Endothelial cell of umbilical vein (primary cell): ENCODE data around the gene DCLK3. TPM values are rescaled to one million over a fixed set of nuclear protein-coding genes. Genes with fewer than 3 reads are reported as not detected.

Experiments used
- BruUV-seq: library from RNA; stranded (reverse); fragments of 400-500 nt; replicated peaks from 2 replicates; lab custom pipeline; 2021; lab: Mats Ljungman, UMichigan
- CTCF ChIA-PET: fragments of 300-600, 350-600 bp; sonication (Branson Sonifier 250); formaldehyde crosslinking; loops from one replicate; lab custom pipeline; 2021; ENCODE audit warnings: antibody characterized with exemption, inconsistent platforms; lab: Charles Lee
- POLR2A ChIA-PET: fragments of 300-600, 350-600 bp; sonication (Branson Sonifier 250); formaldehyde crosslinking; loops from one replicate; lab custom pipeline; 2021; ENCODE audit warnings: antibody characterized with exemption, inconsistent platforms; lab: Charles Lee
- DNase-seq: peaks from one replicate; pipeline ENCODE4 v3.0.0-alpha.2; 2011; ENCODE audit warnings: low read depth, low spot score
- FAIRE-seq: peaks from 2 replicates; lab custom pipeline; 2011; peaks lifted over from hg19 to GRCh38; lab: Jason Lieb, UNC
- H2AFZ ChIP-seq: 2 replicates; pipeline ENCODE4 v1.6.0; 2012; ENCODE audit warnings: low read depth, low read length, control low read depth, inconsistent platforms
- H3K27ac ChIP-seq: 2 replicates; pipeline ENCODE4 v1.5.1; 2011; ENCODE audit warnings: low read depth, mild to moderate bottlenecking, control low read depth, low read length, moderate library complexity; ENCODE audit not compliant: insufficient read depth
- H3K27me3 ChIP-seq, 2 experiments: 2 replicates each; pipeline versions ENCODE4 v1.6.0 to v1.6.1; 2011; ENCODE audit warnings: low read length in 2 of 2, mixed read lengths in 1 of 2; ENCODE audit not compliant: control insufficient read depth in 2 of 2, insufficient read depth in 2 of 2
- H3K36me3 ChIP-seq, 2 experiments: 2 replicates in 1 of 2; 3 replicates in 1 of 2; pipeline ENCODE4 v1.5.1; 2011; ENCODE audit warnings: low read length in 2 of 2, mild to moderate bottlenecking in 1 of 2, moderate library complexity in 1 of 2; ENCODE audit not compliant: control insufficient read depth in 2 of 2, insufficient read depth in 2 of 2; ENCODE audit errors: extremely low read depth in 1 of 2
- H3K4me1 ChIP-seq: 3 replicates; pipeline ENCODE4 v1.5.1; 2011; ENCODE audit warnings: mild to moderate bottlenecking, low read length; ENCODE audit not compliant: control insufficient read depth, insufficient read depth; ENCODE audit errors: extremely low read depth
- H3K4me2 ChIP-seq: 2 replicates; pipeline ENCODE4 v1.6.1; 2011; ENCODE audit warnings: low read length, control low read depth, mixed read lengths; ENCODE audit not compliant: insufficient read depth
- H3K4me3 ChIP-seq, 3 experiments: fragments of 200-600 bp in 1 of 3; sonication (generic), shearing (Covaris generic) in 1 of 3; replicated peaks in 1 of 3; 2 replicates each; pipeline ENCODE4 v1.5.1; 2011 to 2016; ENCODE audit warnings: control low read depth in 3 of 3, low read length in 3 of 3, mild to moderate bottlenecking in 2 of 3, inconsistent platforms in 1 of 3, low read depth in 1 of 3, moderate library complexity in 1 of 3; ENCODE audit not compliant: insufficient read depth in 1 of 3
- H3K79me2 ChIP-seq: 2 replicates; pipeline ENCODE4 v1.6.0; 2012; ENCODE audit warnings: low read length, inconsistent platforms; ENCODE audit not compliant: control insufficient read depth, insufficient read depth
- H3K9ac ChIP-seq: replicated peaks from 2 replicates; pipeline ENCODE3; 2011; ENCODE audit warnings: low read length, control low read depth; ENCODE audit not compliant: insufficient read depth; ENCODE audit errors: extremely low read depth
- H3K9me1 ChIP-seq: replicated peaks from 3 replicates; pipeline ENCODE4 v1.6.0; 2011; ENCODE audit warnings: mild to moderate bottlenecking, low read length; ENCODE audit not compliant: control insufficient read depth, insufficient read depth; ENCODE audit errors: extremely low read depth
- H3K9me3 ChIP-seq: replicated peaks from 2 replicates; pipeline ENCODE4 v1.5.1; 2012; ENCODE audit warnings: low read length, inconsistent platforms; ENCODE audit not compliant: control insufficient read depth, insufficient read depth
- H4K20me1 ChIP-seq: replicated peaks from 2 replicates; pipeline ENCODE3; 2011; ENCODE audit warnings: mild to moderate bottlenecking, low read length; ENCODE audit not compliant: control insufficient read depth, insufficient read depth; ENCODE audit errors: extremely low read depth
- EZH2 ChIP-seq: IDR thresholded peaks from 2 replicates; pipeline ENCODE4 v1.6.1; 2012; ENCODE audit warnings: borderline replicate concordance, low read depth, mild to moderate bottlenecking, moderate library complexity, low read length, inconsistent platforms; ENCODE audit not compliant: severe bottlenecking
- FOS ChIP-seq: IDR thresholded peaks from 2 replicates; pipeline ENCODE4 v1.6.1; 2011; ENCODE audit warnings: mild to moderate bottlenecking, low read length, moderate library complexity, borderline replicate concordance; ENCODE audit not compliant: insufficient read depth
- JUN ChIP-seq: IDR thresholded peaks from 2 replicates; pipeline ENCODE4 v1.6.1; 2011; ENCODE audit warnings: borderline replicate concordance, low read depth; ENCODE audit not compliant: insufficient read length, insufficient read depth
- MYC ChIP-seq: IDR thresholded peaks from one replicate; pipeline ENCODE4 v1.6.1; 2011; ENCODE audit warnings: mild to moderate bottlenecking, low read depth, low read length
- POLR2A ChIP-seq: IDR thresholded peaks from 2 replicates; pipeline ENCODE4 v1.6.1; 2012; ENCODE audit warnings: low read depth, mild to moderate bottlenecking, control low read depth, low read length
- dilution Hi-C: fragments of 300-500 bp; cut with MboI; formaldehyde crosslinking; loops from one replicate; pipeline ENCODE4 v1.15.0; 2019; ENCODE audit warnings: low sequenced_read_pairs; ENCODE audit not compliant: extremely low pct_ligation_motif_present
- intact Hi-C: fragments of 100-400 bp; cut with micrococcal nuclease; formaldehyde crosslinking; loops from one replicate; pipeline ENCODE4 v1.10.0; 2022
- polyA plus RNA-seq, 4 experiments: library from polyadenylated mRNA; depleted of rRNA in 3 of 4; stranded (reverse) in 3 of 4; unstranded in 1 of 4; fragments of >200 nt; gene quantifications; 2 replicates each; pipeline versions ENCODE4 v1.2.1 to v1.2.3, GENCODE V29; 2011 to 2012; ENCODE audit warnings: missing spikeins in 1 of 4
- total RNA-seq: library from RNA; stranded (reverse); gene quantifications from 2 replicates; pipeline ENCODE4 v1.2.3, GENCODE V29; 2021
- TF ChIP-seq, protein P1 (sequence below), 2 donors: IDR thresholded peaks; 1 replicate in 1 of 2; 2 replicates in 1 of 2; pipeline ENCODE4 v1.5.1; 2011; ENCODE audit warnings: low read length in 2 of 2, mild to moderate bottlenecking in 2 of 2, moderate library complexity in 2 of 2, control low read depth in 1 of 2, inconsistent platforms in 1 of 2, low read depth in 1 of 2; ENCODE audit not compliant: insufficient read depth in 1 of 2; ENCODE audit errors: extremely low read depth in 1 of 2
- TF ChIP-seq, protein P2 (sequence below): IDR thresholded peaks from 2 replicates; pipeline ENCODE4 v1.6.1; 2011; ENCODE audit not compliant: insufficient read depth, insufficient read length

Gene DCLK3
- total and polyA plus RNA-seq, 2 donors (not counting 3 experiments of a cell fraction or from before 2014, with no cell fraction given) = not detected

DNA sequence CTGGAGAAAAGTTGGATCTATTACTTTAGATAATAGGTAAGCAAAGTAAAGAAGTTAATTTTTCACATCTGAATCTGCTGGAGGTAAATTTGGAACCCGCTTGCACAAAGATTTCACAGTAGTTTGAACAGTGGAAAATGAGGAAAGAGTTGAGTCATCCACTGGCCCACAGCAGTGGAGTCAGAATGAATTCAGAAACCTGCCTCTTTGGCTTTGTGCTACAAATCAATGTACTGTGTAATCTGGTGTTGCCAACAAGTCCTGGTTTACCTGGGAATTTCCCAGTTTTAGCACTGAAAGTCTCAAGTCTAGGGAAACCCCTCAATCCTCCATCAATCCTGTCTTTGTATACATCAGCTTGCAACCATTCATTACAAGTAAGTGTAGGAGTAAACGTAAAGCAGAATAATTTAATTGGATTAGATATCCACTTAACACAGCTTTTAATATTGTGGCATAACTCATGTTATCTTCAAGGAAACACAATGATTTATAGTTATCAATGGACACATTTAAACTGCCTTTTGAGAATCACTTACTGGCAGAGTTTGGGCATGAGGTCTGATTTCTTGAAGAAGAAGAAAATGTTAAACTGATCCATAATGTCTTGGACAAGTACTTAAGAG, 100.6 kb downstream of the DCLK3 start:
- intact Hi-C loops (no loop called here), dilution Hi-C loops (no loop called here)
- Histone ChIP-seq H2AFZ (no peak overlapping the region), H3K27me3 (no peaks in the 10 kb centered on the region), H3K4me1 (no peaks in the 10 kb centered on the region), H3K9me1 (no peaks in the 10 kb centered on the region), H3K9me3 (no peaks in the 10 kb centered on the region), H3K36me3 (no peaks in the 10 kb centered on the region), H3K4me3 (no peak overlapping the region), H3K4me2 (no peak overlapping the region), H4K20me1 (no peaks in the 10 kb centered on the region), H3K9ac (no peak overlapping the region), H3K79me2 (no peaks in the 10 kb centered on the region), H3K27ac (no peak overlapping the region)
- TF ChIP-seq JUN (no peak), POLR2A (no peak), EZH2 (no peak)
- TF ChIP-seq, protein P1, sequence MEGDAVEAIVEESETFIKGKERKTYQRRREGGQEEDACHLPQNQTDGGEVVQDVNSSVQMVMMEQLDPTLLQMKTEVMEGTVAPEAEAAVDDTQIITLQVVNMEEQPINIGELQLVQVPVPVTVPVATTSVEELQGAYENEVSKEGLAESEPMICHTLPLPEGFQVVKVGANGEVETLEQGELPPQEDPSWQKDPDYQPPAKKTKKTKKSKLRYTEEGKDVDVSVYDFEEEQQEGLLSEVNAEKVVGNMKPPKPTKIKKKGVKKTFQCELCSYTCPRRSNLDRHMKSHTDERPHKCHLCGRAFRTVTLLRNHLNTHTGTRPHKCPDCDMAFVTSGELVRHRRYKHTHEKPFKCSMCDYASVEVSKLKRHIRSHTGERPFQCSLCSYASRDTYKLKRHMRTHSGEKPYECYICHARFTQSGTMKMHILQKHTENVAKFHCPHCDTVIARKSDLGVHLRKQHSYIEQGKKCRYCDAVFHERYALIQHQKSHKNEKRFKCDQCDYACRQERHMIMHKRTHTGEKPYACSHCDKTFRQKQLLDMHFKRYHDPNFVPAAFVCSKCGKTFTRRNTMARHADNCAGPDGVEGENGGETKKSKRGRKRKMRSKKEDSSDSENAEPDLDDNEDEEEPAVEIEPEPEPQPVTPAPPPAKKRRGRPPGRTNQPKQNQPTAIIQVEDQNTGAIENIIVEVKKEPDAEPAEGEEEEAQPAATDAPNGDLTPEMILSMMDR (IDR thresholded peaks at IDR 0.05; ENCODE audit: extremely low read depth in 1 of 2, insufficient read depth in 1 of 2, low read depth in 1 of 2, low read length in 2 of 2) = no peak
- TF ChIP-seq, protein P2, sequence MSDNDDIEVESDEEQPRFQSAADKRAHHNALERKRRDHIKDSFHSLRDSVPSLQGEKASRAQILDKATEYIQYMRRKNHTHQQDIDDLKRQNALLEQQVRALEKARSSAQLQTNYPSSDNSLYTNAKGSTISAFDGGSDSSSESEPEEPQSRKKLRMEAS = no peak
- FAIRE-seq (no peak), DNase-seq (no peak)
- no TSS peak for BruUV-seq
- POLR2A ChIA-PET = no interaction called here
- CTCF ChIA-PET = no interaction called here

DNA sequence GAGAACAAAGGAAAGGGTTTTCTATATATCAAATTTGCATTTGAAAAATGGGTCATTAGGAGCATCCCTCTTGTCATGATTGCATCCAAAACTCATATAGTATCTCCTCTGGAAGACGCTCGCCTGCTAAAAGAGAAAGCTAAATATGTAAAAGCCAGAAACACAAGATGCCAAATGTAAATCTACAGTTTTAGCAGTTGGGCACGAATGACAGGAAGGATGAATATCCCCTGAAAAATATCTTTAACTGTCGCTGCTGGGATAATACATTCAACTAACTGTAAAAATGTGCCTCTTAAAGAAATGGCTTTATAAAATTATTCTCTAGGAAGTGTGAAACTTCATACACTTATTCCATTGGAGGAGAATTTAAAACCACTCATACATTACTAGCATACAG, 101.7 kb downstream of the DCLK3 start:
- CTCF ChIA-PET = no interaction called here
- intact Hi-C loops = no loop called here
- no peak for TF ChIP-seq MYC
- TF ChIP-seq FOS = no peak
- no peak for TF ChIP-seq EZH2

More for the DNA sequence above, 101.7 kb downstream of the DCLK3 start:
- Histone ChIP-seq H3K9me1 (no peaks in the 10 kb centered on the region), H3K36me3 (no peaks in the 10 kb centered on the region), H3K27ac (no peak overlapping the region), H3K4me3 (no peak overlapping the region), H3K27me3 (no peaks in the 10 kb centered on the region), H4K20me1 (no peaks in the 10 kb centered on the region), H2AFZ (no peak overlapping the region), H3K9ac (no peak overlapping the region), H3K4me1 (no peaks in the 10 kb centered on the region), H3K9me3 (no peaks in the 10 kb centered on the region), H3K4me2 (no peak overlapping the region), H3K79me2 (no peaks in the 10 kb centered on the region)
- POLR2A ChIA-PET = no interaction called here
- no TSS peak for BruUV-seq
- FAIRE-seq = no peak
- dilution Hi-C loops = no loop called here
- no peak for DNase-seq
